ENCODE measurements around the gene PEX14.
"Not testable (repeated sequence)": the region's sequence is repeated elsewhere in the genome, so short reads cannot be mapped to it uniquely, and the experiment has no call there.

Gene PEX14

DNA sequence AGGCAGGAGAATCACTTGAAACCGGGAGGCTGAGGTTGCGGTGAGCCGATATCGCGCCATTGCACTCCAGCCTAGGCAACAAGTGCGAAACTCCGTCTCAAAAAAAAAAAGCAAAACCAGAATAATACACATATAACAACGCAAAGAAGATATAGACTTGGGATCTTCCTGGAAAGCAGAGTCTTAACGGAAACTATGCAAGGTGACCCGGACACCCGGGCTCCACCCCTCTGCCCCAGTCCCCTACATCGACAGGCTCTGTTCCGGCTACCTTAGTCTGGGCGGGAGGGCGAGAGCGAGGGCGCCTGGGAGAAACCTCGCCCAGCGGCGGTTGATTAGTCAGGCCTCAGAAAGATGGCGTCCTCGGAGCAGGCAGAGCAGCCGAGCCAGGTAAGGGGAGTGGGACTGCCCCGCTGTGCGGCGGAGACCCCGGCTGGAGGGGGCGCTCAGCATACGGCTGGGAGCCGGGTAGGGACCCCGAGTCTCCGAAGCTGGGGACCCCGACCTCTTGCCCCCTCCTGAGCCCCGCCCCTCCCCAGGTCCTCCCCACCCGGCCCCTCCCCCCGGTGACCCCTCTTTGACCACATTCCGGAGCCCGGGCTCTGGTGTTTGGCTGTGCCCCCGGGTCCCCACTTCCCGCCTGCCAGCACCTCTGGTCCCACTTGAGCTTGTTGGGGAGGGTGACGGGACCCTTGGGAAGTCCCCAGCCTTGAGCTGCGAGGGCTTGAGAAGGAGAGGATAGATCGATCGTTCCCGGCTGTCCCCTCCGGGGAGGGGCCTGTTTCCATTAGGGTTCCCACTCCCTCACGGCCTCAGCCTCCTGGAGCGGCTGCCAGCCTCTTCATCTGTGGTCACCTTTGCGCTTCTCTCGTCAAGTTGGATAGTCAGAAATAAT lies at the start of gene PEX14:
TSS of gene PEX14 (plus strand) at position 338 of the 895 bp plus-strand sequence. CDS start at position 355, 17 bp downstream.
- DNase-seq (ENCODE audit: low read depth), result peak; percentile 86

GRCh38 chr1:10425826-10426534 lies 48.8 kb upstream of the PEX14 start:
- DNase-seq (ENCODE audit: low read depth), result not testable (repeated sequence)

DNA sequence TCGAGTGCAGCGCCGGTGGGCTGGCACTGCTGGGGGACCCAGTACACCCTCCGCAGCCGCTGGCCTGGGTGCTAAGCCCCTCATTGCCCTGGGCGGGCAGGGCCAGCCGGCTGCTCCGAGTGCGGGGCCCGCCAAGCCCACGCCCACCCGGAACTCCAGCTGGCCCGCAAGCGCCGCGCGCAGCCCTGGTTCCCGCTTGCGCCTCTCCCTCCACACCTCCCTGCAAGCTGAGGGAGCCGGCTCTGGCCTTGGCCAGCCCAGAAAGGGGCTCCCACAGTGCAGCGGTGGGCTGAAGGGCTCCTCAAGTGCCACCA lies 48.3 kb upstream of the PEX14 start:
- not testable (repeated sequence) for DNase-seq (ENCODE audit: low read depth)

DNA sequence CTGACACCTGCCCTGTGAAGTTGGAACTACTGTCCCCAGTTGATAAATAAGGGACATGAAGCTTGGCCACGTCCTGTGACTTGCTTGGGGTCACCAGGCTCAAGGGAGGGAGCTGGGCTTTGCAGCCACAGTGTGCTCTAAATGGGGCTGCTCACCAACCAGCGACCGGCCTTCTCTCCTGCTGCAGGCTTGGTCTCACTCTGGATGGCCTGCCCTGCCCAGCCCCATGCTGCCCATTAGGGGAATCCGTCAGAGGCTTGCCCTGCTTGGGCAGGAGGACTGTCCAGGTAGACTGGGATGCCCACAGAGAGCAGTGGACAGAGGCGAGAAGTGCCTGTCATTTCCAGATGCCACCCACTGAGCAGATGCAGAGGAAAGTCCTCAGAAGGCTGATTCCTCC lies 45.8 kb upstream of the PEX14 start:
- no peak for DNase-seq (ENCODE audit: low read depth)

- DNase-seq (ENCODE audit: low read depth), result no peak
Measured at GRCh38 chr1:10429868-10430215, 44.9 kb upstream of the PEX14 start.

- DNase-seq (ENCODE audit: low read depth), result peak; percentile 84
Measured at GRCh38 chr1:10430216-10431069, 44.3 kb upstream of the PEX14 start, which contains the start of gene CENPS. TSS of gene CENPS (plus strand) at chr1:10430433. CDS start at chr1:10430518, 85 bp downstream.

GRCh38 chr1:10431070-10431730 lies 43.5 kb upstream of the PEX14 start:
- DNase-seq (ENCODE audit: low read depth), result peak; percentile 18

DNA sequence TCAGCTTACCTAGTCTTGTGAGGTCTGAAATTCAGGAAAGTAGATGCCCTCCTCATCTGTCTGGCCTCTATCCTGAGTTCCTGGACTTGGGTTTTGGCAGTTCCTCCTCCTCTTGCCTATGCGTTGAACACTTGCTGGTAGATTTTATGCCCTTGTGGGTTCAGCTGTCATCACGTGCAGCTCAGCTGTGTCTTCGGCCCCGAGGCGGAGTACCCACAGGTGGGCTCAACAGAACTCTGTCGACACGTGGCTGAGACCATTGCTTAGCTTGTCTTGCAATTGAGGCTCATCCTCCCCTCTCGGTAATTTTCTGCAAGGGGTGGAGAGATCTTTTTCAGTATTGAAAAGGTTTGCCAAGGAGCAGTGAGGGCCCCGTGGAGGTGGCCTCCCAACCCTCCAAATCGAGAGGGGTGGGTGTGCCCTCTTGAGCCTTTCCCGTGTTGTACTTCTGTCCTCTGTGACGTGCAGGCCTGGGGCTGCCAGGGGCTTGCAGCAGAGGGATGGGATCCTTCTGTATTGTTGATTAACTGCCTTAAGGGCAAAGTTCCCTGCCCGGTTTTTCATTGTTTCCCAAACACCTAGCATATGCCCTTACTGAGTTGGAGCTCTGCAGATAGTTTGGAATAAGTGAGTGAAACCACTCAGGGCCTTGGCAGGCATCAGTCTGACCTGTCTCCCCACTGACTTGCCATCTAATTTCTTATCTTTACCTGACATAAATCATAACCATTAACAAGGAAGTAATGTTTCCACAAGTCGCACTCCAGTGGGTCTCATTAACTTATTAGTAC lies 41.6 kb upstream of the PEX14 start:
- no peak for DNase-seq (ENCODE audit: low read depth)

GRCh38 chr1:10433790-10434189 lies 41.0 kb upstream of the PEX14 start:
- DNase-seq (ENCODE audit: low read depth), result no peak

DNA sequence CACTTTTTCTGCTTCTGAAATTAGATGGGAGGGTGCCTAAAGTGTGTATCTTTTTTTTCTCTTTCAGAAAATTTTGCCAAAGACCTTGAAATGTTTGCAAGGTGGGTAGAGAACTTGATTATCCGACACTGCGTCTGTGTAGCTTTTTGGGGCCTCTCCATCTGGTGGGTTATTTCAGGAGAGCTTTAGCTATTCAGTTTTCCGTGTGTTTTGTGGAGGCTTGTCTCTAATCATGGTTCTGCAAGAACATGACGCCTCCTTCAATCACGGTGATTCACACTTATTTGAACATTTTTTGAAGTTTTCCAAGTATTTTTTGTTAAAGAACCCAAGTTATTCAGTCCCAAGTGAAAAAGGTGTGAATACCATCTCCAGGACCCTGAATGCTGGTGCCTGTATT lies 40.2 kb upstream of the PEX14 start:
- DNase-seq (ENCODE audit: low read depth), result no peak

- no peak for DNase-seq (ENCODE audit: low read depth)
Measured at GRCh38 chr1:10437052-10437451, 37.7 kb upstream of the PEX14 start.

DNA sequence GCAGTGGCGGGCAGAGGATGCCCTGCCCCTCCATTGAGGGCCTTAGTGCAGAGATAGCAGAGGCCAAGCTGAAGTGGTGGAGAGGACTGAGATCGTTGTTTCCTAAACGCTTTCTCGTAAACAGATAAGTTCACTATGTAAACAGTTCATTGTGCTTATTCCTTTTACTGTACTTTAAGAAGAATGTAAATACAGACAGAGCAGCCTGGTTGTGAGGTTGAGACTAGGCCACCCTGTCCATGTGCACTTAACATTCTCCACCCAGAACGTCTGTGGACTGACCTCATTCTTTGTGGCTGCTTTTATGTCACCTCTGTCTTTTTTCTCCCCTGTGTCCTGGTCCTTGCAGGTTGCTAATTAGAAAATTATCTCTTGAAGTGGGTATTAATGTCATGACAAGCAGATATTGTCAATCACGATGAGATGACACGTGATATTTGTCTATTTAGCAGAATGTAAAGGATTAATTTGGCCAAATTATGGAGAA lies 36.0 kb upstream of the PEX14 start:
- DNase-seq (ENCODE audit: low read depth), result no peak

GRCh38 chr1:10440305-10440704 lies 34.4 kb upstream of the PEX14 start:
- no peak for DNase-seq (ENCODE audit: low read depth)

GRCh38 chr1:10440794-10441193 lies 34.0 kb upstream of the PEX14 start:
- DNase-seq (ENCODE audit: low read depth), result no peak

DNA sequence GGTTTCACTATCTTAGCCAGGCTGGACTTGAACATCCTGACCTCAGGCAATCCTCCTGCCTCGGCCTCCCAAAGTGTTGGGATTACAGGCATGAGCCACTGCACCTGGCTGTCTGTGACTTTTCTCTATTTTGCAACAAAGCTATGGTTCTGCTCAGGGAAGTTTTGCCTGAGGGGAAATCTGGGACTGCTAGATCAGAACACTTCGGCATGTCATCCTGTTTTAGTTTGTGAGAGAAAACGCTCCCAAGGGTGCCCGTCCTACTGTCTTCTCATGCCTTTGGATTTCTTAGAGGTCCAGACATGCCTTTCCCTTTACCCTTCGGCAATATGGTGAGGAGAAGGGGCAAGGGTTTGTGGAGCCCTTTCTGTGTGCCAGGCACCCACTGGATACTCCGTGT lies 30.5 kb upstream of the PEX14 start:
- no peak for DNase-seq (ENCODE audit: low read depth)

DNA sequence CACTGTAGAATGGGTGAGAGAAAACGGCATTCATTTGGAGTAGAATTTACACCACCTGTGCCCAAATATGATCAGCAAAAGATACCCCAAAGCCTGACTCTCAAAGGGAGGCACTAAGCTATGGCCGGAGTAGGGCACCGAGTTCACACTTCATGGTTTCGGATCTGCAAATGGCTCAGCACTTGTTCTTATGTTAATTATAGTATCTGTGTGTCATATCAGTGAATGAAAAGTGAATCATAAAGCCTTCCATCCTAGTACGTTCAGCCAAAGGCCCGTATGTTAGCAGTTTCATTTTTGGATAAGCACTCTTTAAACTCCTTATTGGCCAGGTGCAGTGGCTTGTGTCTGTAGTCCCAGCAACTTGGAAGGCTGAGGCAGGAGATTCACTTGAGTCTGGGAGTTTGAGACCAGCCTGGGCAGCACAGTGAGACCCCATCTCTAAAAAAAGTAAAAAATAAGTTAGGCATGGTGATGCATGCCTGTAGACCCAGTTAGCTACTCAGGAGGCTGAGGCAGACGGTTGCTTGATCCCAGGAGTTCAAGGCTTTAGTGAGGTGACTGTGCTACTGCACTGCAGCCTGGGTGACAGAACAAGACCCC lies 29.9 kb upstream of the PEX14 start:
- no peak for DNase-seq (ENCODE audit: low read depth)

GRCh38 chr1:10446790-10447422 lies 27.8 kb upstream of the PEX14 start:
- no peak for DNase-seq (ENCODE audit: low read depth)

GRCh38 chr1:10449751-10450150 lies 25.0 kb upstream of the PEX14 start, which contains the start of gene CORT:
TSS of gene CORT (plus strand) at chr1:10450031. CDS start at chr1:10450224, 193 bp downstream.
- no peak for DNase-seq (ENCODE audit: low read depth)

DNA sequence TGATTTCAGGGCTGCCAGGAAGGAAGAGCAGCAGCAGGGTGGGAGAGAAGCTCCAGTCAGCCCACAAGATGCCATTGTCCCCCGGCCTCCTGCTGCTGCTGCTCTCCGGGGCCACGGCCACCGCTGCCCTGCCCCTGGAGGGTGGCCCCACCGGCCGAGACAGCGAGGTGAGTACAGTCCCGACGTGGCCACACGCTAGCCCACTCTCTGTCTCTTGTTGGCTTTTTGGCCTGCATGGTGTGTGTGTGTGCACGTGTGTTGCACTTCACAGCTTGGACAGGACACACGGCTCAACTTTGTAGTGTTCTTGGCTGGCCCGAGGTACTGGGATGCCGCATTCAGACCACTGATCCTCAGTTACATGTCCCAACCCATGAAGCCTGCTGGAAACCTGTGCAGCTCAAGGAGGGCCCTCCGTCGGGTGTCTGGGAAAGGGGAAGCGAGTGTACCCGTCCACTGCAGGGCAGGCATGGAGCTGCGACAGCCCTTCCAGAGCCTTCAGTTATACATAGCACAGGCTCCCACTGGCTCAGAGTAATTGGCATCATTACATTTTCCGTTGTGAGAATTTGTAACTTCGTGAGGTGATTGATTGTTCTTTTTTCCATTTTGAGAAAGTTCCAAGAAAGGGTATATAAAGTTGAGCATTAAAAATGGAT lies 24.5 kb upstream of the PEX14 start:
- no peak for DNase-seq (ENCODE audit: low read depth)
